ENCODE measurements around the gene MCM5. TPM values are rescaled to one million over a fixed set of nuclear protein-coding genes. Genes with fewer than 3 reads are reported as not detected.
"Not testable (repeated sequence)": the region's sequence is repeated elsewhere in the genome, so short reads cannot be mapped to it uniquely, and the experiment has no call there.

The MCM5 gene
- total RNA-seq, 1 donor from 2014 or later, result 12.4 TPM

GRCh38 chr22:35450824-35451569, 51.1 kb downstream of the MCM5 start:
- DNase-seq (ENCODE audit: low spot score), result no peak

- DNase-seq (ENCODE audit: low spot score), result no peak
Observed at GRCh38 chr22:35451592-35451991, 51.7 kb downstream of the MCM5 start.

GRCh38 chr22:35452351-35452781, 52.4 kb downstream of the MCM5 start:
- no peak for DNase-seq (ENCODE audit: low spot score)

GRCh38 chr22:35452810-35453743, 53.1 kb downstream of the MCM5 start:
- no peak for DNase-seq (ENCODE audit: low spot score)

- DNase-seq (ENCODE audit: low spot score), result no peak
Observed at GRCh38 chr22:35454416-35455054, 54.6 kb downstream of the MCM5 start.

- DNase-seq (ENCODE audit: low spot score), result no peak
Observed at GRCh38 chr22:35455529-35455928, 55.6 kb downstream of the MCM5 start.

- DNase-seq (ENCODE audit: low spot score), result no peak
Observed at GRCh38 chr22:35456757-35457156, 56.8 kb downstream of the MCM5 start.

GRCh38 chr22:35457729-35458546, 58.0 kb downstream of the MCM5 start:
- DNase-seq (ENCODE audit: low spot score), result no peak

- DNase-seq (ENCODE audit: low spot score), result no peak
Observed at GRCh38 chr22:35458547-35459422, 58.8 kb downstream of the MCM5 start.

- DNase-seq (ENCODE audit: low spot score), result no peak
Observed at GRCh38 chr22:35459423-35459894, 59.5 kb downstream of the MCM5 start.

- DNase-seq (ENCODE audit: low spot score), result not testable (repeated sequence)
Observed at GRCh38 chr22:35459976-35460375, 60.0 kb downstream of the MCM5 start.

GRCh38 chr22:35460688-35461087, 60.7 kb downstream of the MCM5 start:
- no peak for DNase-seq (ENCODE audit: low spot score)

- DNase-seq (ENCODE audit: low spot score), result no peak
Observed at GRCh38 chr22:35462498-35463230, 62.7 kb downstream of the MCM5 start.

- DNase-seq (ENCODE audit: low spot score), result no peak
Observed at GRCh38 chr22:35463231-35463933, 63.4 kb downstream of the MCM5 start.

- no peak for DNase-seq (ENCODE audit: low spot score)
Observed at GRCh38 chr22:35464399-35464798, 64.5 kb downstream of the MCM5 start.

GRCh38 chr22:35465109-35465701, 65.3 kb downstream of the MCM5 start:
- no peak for DNase-seq (ENCODE audit: low spot score)

GRCh38 chr22:35467681-35468434, 67.9 kb downstream of the MCM5 start:
- DNase-seq (ENCODE audit: low spot score), result no peak
